IMR-90 (cell line): ENCODE results near the gene IQGAP2. TPM values are rescaled to one million over a fixed set of nuclear protein-coding genes. Genes with fewer than 3 reads are reported as not detected.

ENCODE experiments used
- ATAC-seq: fragments of 200-7000 bp; cut with Tn5 transposase; 2 replicates; pipeline ENCODE4 v1.9.1; 2020; ENCODE audit warnings: low read depth, mild to moderate bottlenecking, moderate library complexity
- BruUV-seq: library from RNA; stranded (reverse); fragments of 400-500 nt; replicated peaks from 2 replicates; lab custom pipeline; 2021; lab: Mats Ljungman, UMichigan
- CTCF ChIA-PET: fragments of 300-600 bp; formaldehyde crosslinking; extraction: SDS; loops from one replicate; lab custom pipeline; 2021; ENCODE audit warnings: antibody characterized with exemption; lab: Yijun Ruan, JAX
- POLR2A ChIA-PET: fragments of 300-600 bp; sonication (Branson Sonifier 250); formaldehyde crosslinking; loops from one replicate; lab custom pipeline; 2022; ENCODE audit warnings: antibody characterized with exemption; ENCODE audit not compliant: unreplicated experiment; lab: Charles Lee
- DNase-seq: peaks from one replicate; pipeline ENCODE4 v3.0.0; 2013
- H2AFZ ChIP-seq: replicated peaks from 2 replicates; pipeline ENCODE3; 2013; ENCODE audit warnings: low read length, mild to moderate bottlenecking; ENCODE audit not compliant: poor library complexity
- H2AK5ac ChIP-seq: 2 replicates; pipeline ENCODE4 v1.6.1; 2013; ENCODE audit warnings: low read depth, low read length, inconsistent platforms
- H2AK9ac ChIP-seq: replicated peaks from 2 replicates; pipeline ENCODE3; 2013; ENCODE audit warnings: mild to moderate bottlenecking, low read depth, low read length, moderate library complexity; ENCODE audit not compliant: poor library complexity
- H2BK120ac ChIP-seq: 2 replicates; pipeline ENCODE4 v1.6.1; 2013; ENCODE audit warnings: low read depth, low read length, inconsistent platforms
- H2BK15ac ChIP-seq: 3 replicates; pipeline ENCODE4 v1.6.1; 2013; ENCODE audit warnings: low read depth, low read length, inconsistent platforms
- H2BK20ac ChIP-seq: 2 replicates; pipeline ENCODE4 v1.6.1; 2013; ENCODE audit warnings: low read depth, mild to moderate bottlenecking, inconsistent platforms, low read length, moderate library complexity
- H2BK5ac ChIP-seq: 2 replicates; pipeline ENCODE4 v1.6.1; 2013; ENCODE audit warnings: mild to moderate bottlenecking, low read depth, low read length, inconsistent platforms; ENCODE audit not compliant: poor library complexity, severe bottlenecking
- H3K14ac ChIP-seq: replicated peaks from 2 replicates; pipeline ENCODE4 v1.6.1; 2013; ENCODE audit warnings: low read depth, low read length, inconsistent platforms
- H3K18ac ChIP-seq: 2 replicates; pipeline ENCODE4 v1.6.1; 2013; ENCODE audit warnings: low read depth, low read length, control low read depth
- H3K23ac ChIP-seq: 2 replicates; pipeline ENCODE4 v1.6.1; 2013; ENCODE audit warnings: low read depth, low read length, inconsistent platforms
- H3K27ac ChIP-seq: 2 replicates; pipeline ENCODE4 v1.5.1; 2013; ENCODE audit warnings: mild to moderate bottlenecking, control low read depth, low read length; ENCODE audit not compliant: insufficient read depth
- H3K27me3 ChIP-seq: 2 replicates; pipeline ENCODE4 v1.6.1; 2013; ENCODE audit warnings: low read length; ENCODE audit not compliant: control insufficient read depth, insufficient read depth
- H3K36me3 ChIP-seq: 2 replicates; pipeline ENCODE4 v1.6.1; 2013; ENCODE audit warnings: low read length, mixed read lengths; ENCODE audit not compliant: control insufficient read depth, insufficient read depth
- H3K4ac ChIP-seq: 2 replicates; pipeline ENCODE4 v1.6.1; 2013; ENCODE audit warnings: low read depth, low read length, inconsistent platforms
- H3K4me1 ChIP-seq: 2 replicates; pipeline ENCODE4 v1.6.1; 2013; ENCODE audit warnings: low read length, mixed read lengths; ENCODE audit not compliant: control insufficient read depth, insufficient read depth
- H3K4me2 ChIP-seq: 2 replicates; pipeline ENCODE4 v1.6.1; 2013; ENCODE audit warnings: low read depth, mild to moderate bottlenecking, control low read depth, low read length, moderate library complexity
- H3K4me3 ChIP-seq: 2 replicates; pipeline ENCODE4 v1.5.1; 2013; ENCODE audit warnings: low read depth, mild to moderate bottlenecking, control low read depth, low read length, moderate library complexity; ENCODE audit not compliant: insufficient read depth
- H3K56ac ChIP-seq: 2 replicates; pipeline ENCODE4 v1.6.1; 2013; ENCODE audit warnings: low read length, inconsistent platforms; ENCODE audit not compliant: insufficient read depth; ENCODE audit errors: extremely low read depth
- H3K79me1 ChIP-seq, 2 experiments: 2 replicates each; pipeline ENCODE4 v1.6.1; 2013; ENCODE audit warnings: low read length in 2 of 2, inconsistent platforms in 1 of 2, low read depth in 1 of 2
- H3K9ac ChIP-seq: 2 replicates; pipeline ENCODE4 v1.6.1; 2013; ENCODE audit warnings: low read depth, low read length, control low read depth
- H3K9me1 ChIP-seq: 2 replicates; pipeline ENCODE4 v1.6.1; 2013; ENCODE audit warnings: low read length, inconsistent platforms; ENCODE audit not compliant: insufficient read depth
- H3K9me3 ChIP-seq: 2 replicates; pipeline ENCODE4 v1.6.1; 2013; ENCODE audit warnings: low read length; ENCODE audit not compliant: control insufficient read depth, insufficient read depth
- H4K20me1 ChIP-seq: 2 replicates; pipeline ENCODE4 v1.6.1; 2013; ENCODE audit warnings: low read length, inconsistent platforms; ENCODE audit not compliant: insufficient read depth
- H4K5ac ChIP-seq: 2 replicates; pipeline ENCODE4 v1.6.1; 2013; ENCODE audit warnings: mild to moderate bottlenecking, low read depth, low read length, control low read depth
- H4K8ac ChIP-seq, 2 experiments: 2 replicates each; pipeline ENCODE4 v1.6.1; 2013; ENCODE audit warnings: low read depth in 2 of 2, low read length in 2 of 2, control low read depth in 1 of 2, inconsistent platforms in 1 of 2
- H4K91ac ChIP-seq: 2 replicates; pipeline ENCODE4 v1.6.1; 2013; ENCODE audit warnings: low read depth, low read length, inconsistent platforms; ENCODE audit not compliant: insufficient read depth
- BHLHE40 ChIP-seq: fragments of 150-350 bp; IDR thresholded peaks from 2 replicates; pipeline ENCODE4 v1.6.1; 2016; ENCODE audit warnings: mild to moderate bottlenecking, low read depth, low read length
- CHD1 ChIP-seq: IDR thresholded peaks from 2 replicates; pipeline ENCODE4 v1.6.1; 2012; ENCODE audit warnings: low read depth, low read length, improper control_type of control experiment
- CTCF ChIP-seq: conservative IDR thresholded peaks from 2 replicates; pipeline ENCODE4 v1.5.1; 2012; ENCODE audit warnings: mild to moderate bottlenecking, low read depth, low read length, improper control_type of control experiment
- FOS ChIP-seq: fragments of 150-350 bp; IDR thresholded peaks from 2 replicates; pipeline ENCODE4 v1.6.1; 2016; ENCODE audit warnings: low read depth, low read length
- MAFK ChIP-seq: IDR thresholded peaks from 2 replicates; pipeline ENCODE4 v1.6.1; 2012; ENCODE audit warnings: low read depth, low read length, improper control_type of control experiment
- MAZ ChIP-seq: IDR thresholded peaks from 2 replicates; pipeline ENCODE4 v1.6.1; 2012; ENCODE audit warnings: low read depth, mild to moderate bottlenecking, low read length, improper control_type of control experiment, moderate library complexity, borderline replicate concordance
- MXI1 ChIP-seq: IDR thresholded peaks from 2 replicates; pipeline ENCODE4 v1.6.1; 2012; ENCODE audit warnings: low read depth, mild to moderate bottlenecking, low read length, moderate library complexity, borderline replicate concordance
- NFE2L2 ChIP-seq: fragments of 150-350 bp; IDR thresholded peaks from 2 replicates; pipeline ENCODE4 v1.6.1; 2016; ENCODE audit warnings: low read depth, mild to moderate bottlenecking, low read length
- POLR2A ChIP-seq: IDR thresholded peaks from 2 replicates; pipeline ENCODE4 v1.6.1; 2012; ENCODE audit warnings: mild to moderate bottlenecking, low read depth, low read length
- RAD21 ChIP-seq: IDR thresholded peaks from 2 replicates; pipeline ENCODE4 v1.6.1; 2012; ENCODE audit warnings: low read length, improper control_type of control experiment
- RCOR1 ChIP-seq: IDR thresholded peaks from 2 replicates; pipeline ENCODE4 v1.6.1; 2012; ENCODE audit warnings: mild to moderate bottlenecking, low read length, improper control_type of control experiment; ENCODE audit not compliant: insufficient replicate concordance
- RFX5 ChIP-seq: IDR thresholded peaks from 2 replicates; pipeline ENCODE4 v1.8.0; 2012; ENCODE audit warnings: low read depth, mild to moderate bottlenecking, low read length, moderate library complexity
- SMC3 ChIP-seq: fragments of 150-350 bp; IDR thresholded peaks from 2 replicates; pipeline ENCODE4 v1.6.1; 2016; ENCODE audit warnings: low read depth, mild to moderate bottlenecking, antibody characterized with exemption, low read length, moderate library complexity
- WGBS, 2 experiments: methylation state at CpG; one replicate each; pipeline versions ENCODE4 v1.1.5 to v1.1.7; 2013; ENCODE audit warnings: missing lambda C conversion rate in 2 of 2; ENCODE audit not compliant: insufficient read length in 1 of 2; ENCODE audit errors: extremely low coverage in 2 of 2; 5-methylcytosine and 5-hydroxymethylcytosine counted together
- dilution Hi-C: fragments of 300-500 bp; cut with HindIII; formaldehyde crosslinking; loops from one replicate; pipeline ENCODE4 v1.14.3; 2018; ENCODE audit warnings: low sequenced_read_pairs; ENCODE audit not compliant: unreplicated experiment
- in situ Hi-C: fragments of 300-500 bp; cut with MboI; formaldehyde crosslinking; loops from 3 replicates; pipeline ENCODE4 v1.14.3; 2019; ENCODE audit warnings: low sequenced_read_pairs, inconsistent platforms, mixed read lengths
- intact Hi-C: fragments of 100-400 bp; cut with micrococcal nuclease; formaldehyde crosslinking; loops from 2 replicates; pipeline ENCODE4 v1.10.0; 2022
- polyA plus RNA-seq, 3 experiments: library from polyadenylated mRNA; depleted of rRNA; stranded (reverse); fragments of >200 nt; gene quantifications; 2 replicates each; pipeline ENCODE4 v1.2.3, GENCODE V29; 2012; ENCODE audit warnings: low replicate concordance in 1 of 3
- total RNA-seq: library from RNA; depleted of rRNA; stranded (reverse); fragments of >200 nt; gene quantifications from 2 replicates; pipeline ENCODE4 v1.2.3, GENCODE V29; 2012
- TF ChIP-seq, protein P1 (sequence below): fragments of 150-350 bp; IDR thresholded peaks from 2 replicates; pipeline ENCODE4 v1.6.1; 2017; ENCODE audit warnings: mild to moderate bottlenecking, antibody characterized with exemption, low read length, low read depth
- TF ChIP-seq, protein P2 (sequence below): fragments of 150-350 bp; IDR thresholded peaks from 2 replicates; pipeline ENCODE4 v1.6.1; 2016; ENCODE audit warnings: low read depth, mild to moderate bottlenecking, low read length, moderate library complexity, borderline replicate concordance

Gene IQGAP2
- total and polyA plus RNA-seq, 2 of the 4 experiments (the other 2 are of a cell fraction), result 0.21 to 0.36 TPM

DNA sequence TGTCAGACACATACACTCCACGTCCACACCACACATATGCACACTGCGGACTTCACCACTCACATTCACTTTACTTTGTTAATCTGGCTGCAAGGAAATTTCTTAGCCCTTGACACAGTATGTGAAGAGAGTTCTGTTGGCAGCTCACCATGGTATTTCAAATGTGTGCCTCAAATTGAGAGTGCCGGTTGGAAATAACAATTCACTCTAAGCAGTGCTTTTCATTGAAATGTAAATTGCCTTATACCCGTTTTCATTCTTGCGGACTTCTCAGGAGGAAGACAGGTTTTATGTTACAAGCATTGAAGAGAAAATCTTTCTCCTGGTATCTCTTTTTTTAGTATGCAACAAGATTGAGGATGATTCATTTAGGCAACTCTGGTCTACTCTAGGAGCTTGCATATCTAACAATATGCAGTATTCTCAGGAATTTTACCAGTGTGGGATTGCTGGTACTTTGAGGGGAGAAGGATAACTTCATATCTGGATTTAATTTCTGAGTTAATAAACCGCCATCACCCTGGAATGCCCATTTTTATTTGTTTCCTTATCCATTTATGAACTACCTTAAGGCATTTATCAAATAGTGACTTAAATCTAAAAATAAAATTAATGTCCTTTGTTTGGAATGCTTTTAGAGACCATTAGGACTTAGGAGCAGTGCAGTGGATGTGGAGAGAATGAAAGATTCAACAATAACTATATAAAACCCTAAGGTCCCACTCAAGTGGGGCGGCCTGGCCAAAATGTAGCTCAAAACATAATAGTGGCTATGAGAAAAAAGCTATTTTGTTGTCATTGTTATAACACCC, 87.0 kb downstream of the IQGAP2 start:
- Histone ChIP-seq H3K27ac (no peak overlapping the region), H3K9ac (no peak overlapping the region), H3K36me3 (no peaks in the 10 kb centered on the region), H3K18ac (no peak overlapping the region), H4K5ac (no peak overlapping the region), H3K4me3 (no peak overlapping the region), H2BK120ac (no peak overlapping the region), H2BK20ac (no peak overlapping the region), H3K56ac (no peak overlapping the region), H4K20me1 (no peaks in the 10 kb centered on the region), H3K4ac (no peak overlapping the region), H3K79me1 (no peaks in the 10 kb centered on the region), H3K4me2 (no peak overlapping the region), H2BK15ac (no peak overlapping the region), H3K14ac (no peak overlapping the region), H3K27me3 (peaks cover 6% of the 10 kb centered on the region), H4K91ac (no peak overlapping the region), H2BK5ac (no peak overlapping the region), H3K9me1 (no peaks in the 10 kb centered on the region), H3K23ac (no peak overlapping the region), H3K9me3 (no peaks in the 10 kb centered on the region), H4K8ac (no peak overlapping the region), H2AK5ac (no peak overlapping the region), H3K4me1 (no peaks in the 10 kb centered on the region), H2AFZ (no peak overlapping the region), H2AK9ac (no peak overlapping the region)
- DNase-seq, result no peak
- dilution Hi-C loops, result no loop called here
- in situ Hi-C loops, result no loop called here
- ChIA-PET CTCF (interaction anchor here (0.6 kb wide), 1 partner anchor 753 kb away, joined by 3 read pairs; no protein-coding TSS in a partner anchor), POLR2A (no interaction called here)
- no TSS peak for BruUV-seq
- TF ChIP-seq BHLHE40 (no peak), MAFK (no peak), MAZ (no peak), POLR2A (no peak), RAD21 (no peak), RFX5 (no peak), RCOR1 (no peak), FOS (no peak), SMC3 (no peak), MXI1 (no peak), CTCF (no peak), CHD1 (no peak), NFE2L2 (no peak)
- TF ChIP-seq, protein P1, sequence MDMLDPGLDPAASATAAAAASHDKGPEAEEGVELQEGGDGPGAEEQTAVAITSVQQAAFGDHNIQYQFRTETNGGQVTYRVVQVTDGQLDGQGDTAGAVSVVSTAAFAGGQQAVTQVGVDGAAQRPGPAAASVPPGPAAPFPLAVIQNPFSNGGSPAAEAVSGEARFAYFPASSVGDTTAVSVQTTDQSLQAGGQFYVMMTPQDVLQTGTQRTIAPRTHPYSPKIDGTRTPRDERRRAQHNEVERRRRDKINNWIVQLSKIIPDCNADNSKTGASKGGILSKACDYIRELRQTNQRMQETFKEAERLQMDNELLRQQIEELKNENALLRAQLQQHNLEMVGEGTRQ, result no peak
- TF ChIP-seq, protein P2, sequence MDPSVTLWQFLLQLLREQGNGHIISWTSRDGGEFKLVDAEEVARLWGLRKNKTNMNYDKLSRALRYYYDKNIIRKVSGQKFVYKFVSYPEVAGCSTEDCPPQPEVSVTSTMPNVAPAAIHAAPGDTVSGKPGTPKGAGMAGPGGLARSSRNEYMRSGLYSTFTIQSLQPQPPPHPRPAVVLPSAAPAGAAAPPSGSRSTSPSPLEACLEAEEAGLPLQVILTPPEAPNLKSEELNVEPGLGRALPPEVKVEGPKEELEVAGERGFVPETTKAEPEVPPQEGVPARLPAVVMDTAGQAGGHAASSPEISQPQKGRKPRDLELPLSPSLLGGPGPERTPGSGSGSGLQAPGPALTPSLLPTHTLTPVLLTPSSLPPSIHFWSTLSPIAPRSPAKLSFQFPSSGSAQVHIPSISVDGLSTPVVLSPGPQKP, result no peak
- intact Hi-C loops, result no loop called here
- no peak for ATAC-seq
- no CpG with 5 or more reads among the region's 7 CpGs for WGBS, 2 experiments
